Body of pancreas (tissue), 4 donors: ENCODE results near the gene PIGR. TPM values are rescaled to one million over a fixed set of nuclear protein-coding genes. Genes with fewer than 3 reads are reported as not detected.

ENCODE experiments used
- ATAC-seq: fragments of 150-250 bp; one replicate; pipeline ENCODE4 v1.9.1; 2016
- DNase-seq, 4 donors: peaks; one replicate each; pipeline ENCODE4 v3.0.0-alpha.2; 2019
- H3K27ac ChIP-seq, 4 donors: fragments of 200-600 bp; sonication (generic); 1 replicate in 3 of 4; 2 replicates in 1 of 4; pipeline versions ENCODE4 v1.5.1 to v1.6.1; 2016 to 2019; ENCODE audit warnings: mild to moderate bottlenecking in 1 of 4, mixed read lengths in 1 of 4, moderate library complexity in 1 of 4
- H3K27me3 ChIP-seq, 2 donors: fragments of 200-600 bp; sonication (generic); one replicate each; pipeline ENCODE4 v1.6.0; 2016; ENCODE audit warnings: mild to moderate bottlenecking in 1 of 2
- H3K36me3 ChIP-seq, 2 donors: fragments of 200-600 bp; sonication (generic); replicated peaks in 1 of 2; 2 replicates each; pipeline ENCODE4 v1.5.1; 2016; ENCODE audit warnings: low read depth in 2 of 2; ENCODE audit not compliant: insufficient read depth in 1 of 2
- H3K4me1 ChIP-seq: fragments of 200-600 bp; sonication (generic); one replicate; pipeline ENCODE4 v1.6.0; 2016
- H3K4me3 ChIP-seq, 2 donors: fragments of 200-600 bp; sonication (generic); 1 replicate in 1 of 2; 2 replicates in 1 of 2; pipeline ENCODE4 v1.5.1; 2016 to 2019
- H3K9me3 ChIP-seq, 3 donors: fragments of 200-600 bp; sonication (generic); 1 replicate in 2 of 3; 2 replicates in 1 of 3; pipeline ENCODE4 v1.5.1; 2016
- POLR2A ChIP-seq, 3 donors: fragments of 450-650 bp; IDR thresholded peaks; one replicate each; pipeline ENCODE4 v1.6.1; 2016; ENCODE audit warnings: antibody characterized with exemption in 3 of 3, mild to moderate bottlenecking in 2 of 3
- WGBS, 2 donors: methylation state at CpG; one replicate each; pipeline ENCODE4 v1.1.5; 2017; 5-methylcytosine and 5-hydroxymethylcytosine counted together
- intact Hi-C: fragments of 100-400 bp; cut with DNase I; formaldehyde crosslinking; loops from one replicate; pipeline ENCODE4 v1.15.1; 2023
- total RNA-seq, 2 donors: library from RNA; depleted of rRNA; stranded (reverse); fragments of >200 nt; gene quantifications; one replicate each; pipeline ENCODE4 v1.1.0, GENCODE V29; 2016
- TF ChIP-seq, protein P1 (sequence below), 7 experiments: fragments of 450-650 bp in 4 of 7; fragments of 200-600 bp in 3 of 7; sonication (generic) in 3 of 7; IDR thresholded peaks; one replicate each; pipeline ENCODE4 v1.5.1; 2016 to 2019; ENCODE audit warnings: antibody characterized with exemption in 7 of 7

The PIGR gene
- total RNA-seq, 2 donors from 2014 or later, result 14.8 to 45.1 TPM

DNA sequence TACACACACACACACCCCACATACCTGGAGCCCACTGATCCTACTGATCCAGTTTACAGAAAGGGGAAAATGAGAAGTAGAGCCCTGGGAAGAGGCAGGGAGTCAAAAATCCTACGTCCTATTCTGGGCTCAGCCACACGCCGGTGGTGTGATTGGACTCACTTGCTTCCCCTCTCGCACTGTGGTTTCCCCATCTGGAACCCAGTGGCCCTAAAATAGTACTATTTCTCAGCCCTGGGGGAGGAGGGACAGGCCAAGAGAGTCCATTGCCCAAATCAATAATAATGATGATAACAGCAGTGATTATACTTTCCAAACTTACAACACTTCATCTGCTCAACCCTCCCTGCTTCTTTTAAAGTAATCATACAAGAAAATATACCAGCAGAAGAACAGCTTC, 2.9 kb upstream of the PIGR start:
- no peak overlapping the region for H3K4me3 ChIP-seq
- no peaks in the 10 kb centered on the region for H3K36me3 ChIP-seq
- WGBS, 2 donors, result 51 to 77% methylated on average over 4 of the region's 4 CpGs
- intact Hi-C loops, result no loop called here
- H3K27me3 ChIP-seq, result no peaks in the 10 kb centered on the region
- peaks cover 49% of the 10 kb centered on the region for H3K4me1 ChIP-seq
- DNase-seq, result no peak
- H3K9me3 ChIP-seq, result no peaks in the 10 kb centered on the region
- no peak overlapping the region for H3K27ac ChIP-seq
- TF ChIP-seq, protein P1, sequence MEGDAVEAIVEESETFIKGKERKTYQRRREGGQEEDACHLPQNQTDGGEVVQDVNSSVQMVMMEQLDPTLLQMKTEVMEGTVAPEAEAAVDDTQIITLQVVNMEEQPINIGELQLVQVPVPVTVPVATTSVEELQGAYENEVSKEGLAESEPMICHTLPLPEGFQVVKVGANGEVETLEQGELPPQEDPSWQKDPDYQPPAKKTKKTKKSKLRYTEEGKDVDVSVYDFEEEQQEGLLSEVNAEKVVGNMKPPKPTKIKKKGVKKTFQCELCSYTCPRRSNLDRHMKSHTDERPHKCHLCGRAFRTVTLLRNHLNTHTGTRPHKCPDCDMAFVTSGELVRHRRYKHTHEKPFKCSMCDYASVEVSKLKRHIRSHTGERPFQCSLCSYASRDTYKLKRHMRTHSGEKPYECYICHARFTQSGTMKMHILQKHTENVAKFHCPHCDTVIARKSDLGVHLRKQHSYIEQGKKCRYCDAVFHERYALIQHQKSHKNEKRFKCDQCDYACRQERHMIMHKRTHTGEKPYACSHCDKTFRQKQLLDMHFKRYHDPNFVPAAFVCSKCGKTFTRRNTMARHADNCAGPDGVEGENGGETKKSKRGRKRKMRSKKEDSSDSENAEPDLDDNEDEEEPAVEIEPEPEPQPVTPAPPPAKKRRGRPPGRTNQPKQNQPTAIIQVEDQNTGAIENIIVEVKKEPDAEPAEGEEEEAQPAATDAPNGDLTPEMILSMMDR (IDR thresholded peaks at IDR 0.05), result no peak
- no peak for TF ChIP-seq POLR2A (IDR thresholded peaks at IDR 0.05)
- ATAC-seq, result no peak

DNA sequence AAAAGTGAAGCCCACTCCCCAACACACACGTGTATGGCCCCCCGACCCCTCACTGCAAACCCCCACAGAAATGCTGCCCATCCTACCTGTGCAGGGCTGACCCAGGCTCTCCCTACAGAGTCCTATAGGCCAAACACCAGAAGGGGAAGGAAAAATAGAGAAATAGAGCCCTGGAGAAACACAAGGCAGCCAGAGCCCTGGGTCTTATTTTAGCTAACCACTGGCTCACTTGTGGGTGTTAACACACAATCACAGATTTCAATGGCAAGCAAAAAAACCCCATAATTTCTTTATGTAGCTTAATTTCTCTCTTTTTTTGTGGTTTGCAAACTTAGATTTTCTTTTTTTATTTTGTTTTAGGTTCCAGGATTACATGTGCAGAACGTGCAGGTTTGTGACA, 989 bp upstream of the PIGR start:
- Histone ChIP-seq H3K9me3 (no peaks in the 10 kb centered on the region), H3K36me3 (no peaks in the 10 kb centered on the region), H3K27me3 (no peaks in the 10 kb centered on the region), H3K27ac (no peak overlapping the region), H3K4me1 (peaks cover 38% of the 10 kb centered on the region), H3K4me3 (no peak overlapping the region)
- intact Hi-C loops, result no loop called here
- 77 to 92% methylated on average over 3 of the region's 3 CpGs for WGBS, 2 donors
- DNase-seq (no peak), ATAC-seq (no peak)
- TF ChIP-seq, protein P1 (IDR thresholded peaks at IDR 0.05), result no peak
- no peak for TF ChIP-seq POLR2A (IDR thresholded peaks at IDR 0.05)

DNA sequence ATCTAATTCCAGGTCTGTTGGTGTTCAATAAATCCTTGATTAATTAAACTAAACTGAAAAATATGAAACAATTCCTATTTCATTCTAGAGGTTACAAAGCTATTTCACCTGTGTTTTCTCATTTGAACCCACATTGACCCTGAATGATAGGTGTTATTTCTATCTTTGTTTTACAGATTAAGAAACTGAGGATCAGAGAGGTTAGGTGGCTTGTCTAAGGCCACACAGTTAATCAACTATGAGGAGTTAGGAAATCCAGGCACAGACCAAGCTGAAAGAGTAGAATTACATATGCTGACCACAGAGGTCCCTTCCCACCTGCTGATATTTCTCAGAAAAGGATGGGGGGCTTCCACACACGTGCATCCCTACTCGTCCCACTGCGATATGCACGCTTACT, 487 bp downstream of the PIGR start:
- ATAC-seq (no peak), DNase-seq (no peak)
- no peaks in the 10 kb centered on the region for H3K27me3 ChIP-seq
- H3K36me3 ChIP-seq, result no peaks in the 10 kb centered on the region
- intact Hi-C loops, result no loop called here
- H3K4me1 ChIP-seq, result peaks cover 38% of the 10 kb centered on the region
- no peaks in the 10 kb centered on the region for H3K9me3 ChIP-seq
- H3K27ac ChIP-seq, result peak overlapping the region in 2 of 4 donors; percentile 37 to 58
- TF ChIP-seq, protein P1 (IDR thresholded peaks at IDR 0.05), result no peak
- TF ChIP-seq POLR2A (IDR thresholded peaks at IDR 0.05), result no peak
- no peak overlapping the region for H3K4me3 ChIP-seq
- 73 to 76% methylated on average over 4 of the region's 4 CpGs for WGBS, 2 donors

DNA sequence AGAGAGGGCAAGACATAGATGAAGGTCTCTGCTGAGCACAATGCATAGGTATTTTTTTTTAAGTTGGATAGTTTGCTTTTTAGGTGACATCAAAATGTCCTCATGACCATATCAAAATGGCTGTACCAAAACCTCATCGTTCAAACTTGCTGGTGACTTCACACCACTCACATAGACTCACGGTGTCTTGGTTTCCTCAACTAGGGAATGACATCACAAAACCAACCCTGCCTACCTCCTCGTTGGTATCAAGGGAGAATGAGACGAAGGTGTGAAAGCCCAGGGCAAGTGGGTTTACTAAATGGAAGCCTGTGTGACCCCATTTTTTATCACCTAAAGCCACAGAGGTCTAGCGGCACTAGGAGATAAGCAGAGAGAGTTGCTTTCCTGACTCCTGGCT, 1.6 kb downstream of the PIGR start:
- intact Hi-C loops, result no loop called here
- TF ChIP-seq, protein P1 (IDR thresholded peaks at IDR 0.05), result no peak
- no peak for TF ChIP-seq POLR2A (IDR thresholded peaks at IDR 0.05)
- no peaks in the 10 kb centered on the region for H3K27me3 ChIP-seq
- no peak for DNase-seq
- H3K9me3 ChIP-seq, result no peaks in the 10 kb centered on the region
- H3K4me3 ChIP-seq, result no peak overlapping the region
- WGBS, 2 donors, result 55 to 58% methylated on average over 4 to 5 of the region's 5 CpGs
- peaks cover 37% of the 10 kb centered on the region for H3K4me1 ChIP-seq
- no peak overlapping the region for H3K27ac ChIP-seq
- no peaks in the 10 kb centered on the region for H3K36me3 ChIP-seq
- no peak for ATAC-seq

DNA sequence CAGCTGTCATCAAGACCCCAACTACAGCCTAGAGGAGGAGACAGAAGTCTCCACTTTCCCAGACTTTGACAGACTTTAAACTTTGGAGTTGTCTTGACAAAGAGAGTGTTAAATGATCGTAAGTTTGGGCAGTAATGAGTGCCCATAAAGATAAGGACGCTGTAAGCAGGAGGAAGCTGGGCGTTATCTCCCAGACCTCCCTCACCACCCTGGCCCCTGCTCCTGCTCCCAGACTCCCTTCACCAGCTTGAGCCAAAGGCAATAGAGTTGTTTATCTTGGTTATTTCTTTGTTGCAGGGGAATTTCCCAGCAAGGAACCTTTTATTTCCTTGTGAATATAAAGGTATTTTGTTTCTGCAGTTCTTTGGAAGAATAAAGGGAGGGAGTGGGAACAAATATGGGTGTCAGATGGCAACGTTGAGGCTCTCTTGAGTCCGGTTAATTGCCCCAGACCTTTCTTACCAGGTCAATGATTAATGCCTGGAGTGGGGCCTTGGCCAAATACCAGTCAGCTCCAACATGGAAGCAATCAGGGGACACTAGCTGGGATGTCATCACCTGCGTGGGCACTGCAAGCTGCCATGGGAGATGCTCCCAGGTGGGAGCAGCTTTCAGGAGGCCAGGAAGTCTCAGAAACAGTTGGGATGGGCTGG, 4.4 kb downstream of the PIGR start:
- no peaks in the 10 kb centered on the region for H3K36me3 ChIP-seq
- TF ChIP-seq, protein P1 (IDR thresholded peaks at IDR 0.05), result no peak
- TF ChIP-seq POLR2A (IDR thresholded peaks at IDR 0.05), result no peak
- H3K27ac ChIP-seq, result peak overlapping the region in 3 of 4 donors; percentile 42 to 68 (median 59)
- no peak overlapping the region for H3K4me3 ChIP-seq
- H3K4me1 ChIP-seq, result peaks cover 30% of the 10 kb centered on the region
- 15 to 16% methylated on average over 6 of the region's 6 CpGs for WGBS, 2 donors
- intact Hi-C loops, result no loop called here
- ATAC-seq (peak; percentile 73), DNase-seq (peak; percentile 31 to 62 (median 42))
- H3K27me3 ChIP-seq, result no peaks in the 10 kb centered on the region
- H3K9me3 ChIP-seq, result no peaks in the 10 kb centered on the region
